Dendritic cell treated with granulocyte-macrophage colony-stimulating factor and Interleukin-4, amounts not matched to agents 40 ng/mL and 50 ng/mL, for 4 days (primary cell): ENCODE measurements around the gene TSPEAR.
"Not testable (repeated sequence)": the region's sequence is repeated elsewhere in the genome, so short reads cannot be mapped to it uniquely, and the experiment has no call there.

ENCODE experiments used
- H3K27ac Mint-ChIP-seq: one replicate; pipeline ENCODE4 v1.8.0; 2022; ENCODE audit warnings: mild to moderate bottlenecking, mixed read lengths
- H3K27me3 Mint-ChIP-seq: one replicate; pipeline ENCODE4 v1.8.0; 2022; ENCODE audit warnings: mild to moderate bottlenecking, mixed read lengths
- H3K36me3 Mint-ChIP-seq: one replicate; pipeline ENCODE4 v1.8.0; 2022; ENCODE audit warnings: low read depth, mixed read lengths
- H3K4me1 Mint-ChIP-seq: one replicate; pipeline ENCODE4 v1.8.0; 2022; ENCODE audit warnings: low read depth, mixed read lengths
- H3K4me3 Mint-ChIP-seq: one replicate; pipeline ENCODE4 v1.8.0; 2022; ENCODE audit warnings: mild to moderate bottlenecking, moderate library complexity, mixed read lengths
- H3K9me3 Mint-ChIP-seq: one replicate; pipeline ENCODE4 v1.8.0; 2022; ENCODE audit warnings: mixed read lengths
- intact Hi-C: fragments of 100-400 bp; cut with micrococcal nuclease; formaldehyde crosslinking; loops from one replicate; pipeline ENCODE4 v1.15.0; 2022

TSPEAR gene

DNA sequence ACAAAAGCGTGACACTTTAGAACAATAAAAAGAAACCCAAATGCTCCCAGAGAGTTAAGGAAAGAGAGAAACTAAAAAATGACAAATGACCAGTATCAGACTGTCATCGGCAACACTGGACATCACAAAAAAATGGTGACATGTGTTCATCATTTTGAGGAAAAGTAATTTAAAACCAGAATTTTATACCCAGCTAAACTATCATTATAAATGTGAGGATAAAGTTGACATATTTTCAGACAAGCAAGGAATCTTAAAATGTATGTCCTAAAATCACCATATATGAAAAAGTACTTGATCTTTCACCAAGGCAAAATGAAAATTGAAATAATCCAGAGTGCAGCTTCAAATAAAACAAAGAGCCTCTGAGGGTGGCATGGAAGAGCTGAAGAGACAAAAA is 66.5 kb downstream of the TSPEAR start:
- Mint-ChIP-seq H3K27ac (no peak overlapping the region), H3K4me3 (no peak overlapping the region), H3K27me3 (peaks cover 7% of the 10 kb centered on the region), H3K36me3 (no peaks in the 10 kb centered on the region), H3K4me1 (no peaks in the 10 kb centered on the region), H3K9me3 (peaks cover 44% of the 10 kb centered on the region)
- intact Hi-C loops: no loop called here

DNA sequence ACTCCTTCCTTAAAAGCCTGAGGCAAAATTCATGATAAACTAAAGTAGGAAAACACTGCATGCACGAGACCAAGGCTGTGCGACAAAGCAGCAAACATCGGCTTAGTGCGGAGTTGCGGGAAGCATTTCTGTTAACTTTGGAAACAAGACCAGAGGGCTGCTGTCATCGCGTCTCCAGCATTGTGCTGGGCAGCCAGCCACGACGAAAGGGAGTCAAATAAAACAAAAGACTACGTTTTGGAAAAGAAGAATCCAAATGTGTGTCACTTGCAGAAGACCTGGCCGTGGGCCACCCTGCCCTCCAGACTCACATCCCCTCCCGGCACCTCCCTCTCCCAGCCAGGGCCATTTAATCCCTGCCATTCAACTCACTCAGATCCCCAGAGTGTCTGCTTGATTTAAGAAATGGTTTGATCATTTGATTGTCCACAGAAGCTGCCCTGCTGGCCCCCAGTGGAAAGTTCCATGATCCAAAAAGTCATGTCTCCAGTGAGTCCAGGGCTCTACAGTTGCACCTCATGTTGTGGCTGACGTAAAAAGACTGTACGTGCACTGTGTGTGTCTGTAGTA is 67.5 kb downstream of the TSPEAR start:
- Mint-ChIP-seq H3K27ac (no peak overlapping the region), H3K9me3 (peaks cover 46% of the 10 kb centered on the region), H3K36me3 (no peaks in the 10 kb centered on the region), H3K27me3 (peaks cover 7% of the 10 kb centered on the region), H3K4me1 (no peaks in the 10 kb centered on the region), H3K4me3 (no peak overlapping the region)
- intact Hi-C loops: no loop called here

DNA sequence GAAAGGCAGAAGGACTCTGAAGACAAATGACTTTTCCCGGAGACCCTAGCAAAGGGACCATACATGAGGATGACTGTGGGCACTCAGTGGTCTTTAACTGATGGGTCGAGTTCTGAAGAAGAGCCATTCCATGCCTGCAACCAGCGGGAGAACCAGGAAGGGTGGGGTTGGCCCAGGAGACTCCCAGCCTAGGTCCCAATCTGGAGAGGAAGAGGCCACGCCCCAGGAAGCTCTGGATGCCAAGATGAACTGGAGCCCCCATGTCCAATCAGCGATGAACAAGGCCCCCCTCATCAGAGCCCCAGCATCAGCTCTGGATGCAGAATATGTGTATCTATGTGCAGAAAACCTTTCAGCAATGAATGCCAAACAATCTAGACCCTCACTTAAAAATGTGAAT is 70.6 kb downstream of the TSPEAR start:
- Mint-ChIP-seq H3K9me3 (peaks cover 46% of the 10 kb centered on the region), H3K36me3 (no peaks in the 10 kb centered on the region), H3K27ac (no peak overlapping the region), H3K27me3 (peaks cover 6% of the 10 kb centered on the region), H3K4me1 (no peaks in the 10 kb centered on the region), H3K4me3 (no peak overlapping the region)
- intact Hi-C loops: no loop called here

DNA sequence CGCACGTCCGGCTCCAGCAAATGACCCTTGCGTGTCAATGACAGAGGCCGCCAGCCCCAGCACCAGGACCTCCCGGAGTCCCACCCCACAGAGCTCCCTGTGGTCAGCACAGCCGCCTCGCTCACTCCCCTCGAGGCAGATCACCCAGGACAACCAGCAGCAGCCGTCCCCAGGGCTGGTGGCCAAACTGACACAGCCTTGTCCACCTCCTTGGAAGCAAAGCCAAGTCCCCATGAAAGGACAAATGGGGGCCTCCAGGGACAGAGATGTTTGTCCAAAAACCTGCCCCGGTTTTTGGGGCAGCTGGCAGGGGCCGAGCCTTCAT is 72.1 kb downstream of the TSPEAR start:
- Mint-ChIP-seq H3K4me1 (no peaks in the 10 kb centered on the region), H3K27ac (no peak overlapping the region), H3K9me3 (peaks cover 37% of the 10 kb centered on the region), H3K36me3 (no peaks in the 10 kb centered on the region), H3K27me3 (peaks cover 6% of the 10 kb centered on the region), H3K4me3 (no peak overlapping the region)
- intact Hi-C loops: no loop called here

DNA sequence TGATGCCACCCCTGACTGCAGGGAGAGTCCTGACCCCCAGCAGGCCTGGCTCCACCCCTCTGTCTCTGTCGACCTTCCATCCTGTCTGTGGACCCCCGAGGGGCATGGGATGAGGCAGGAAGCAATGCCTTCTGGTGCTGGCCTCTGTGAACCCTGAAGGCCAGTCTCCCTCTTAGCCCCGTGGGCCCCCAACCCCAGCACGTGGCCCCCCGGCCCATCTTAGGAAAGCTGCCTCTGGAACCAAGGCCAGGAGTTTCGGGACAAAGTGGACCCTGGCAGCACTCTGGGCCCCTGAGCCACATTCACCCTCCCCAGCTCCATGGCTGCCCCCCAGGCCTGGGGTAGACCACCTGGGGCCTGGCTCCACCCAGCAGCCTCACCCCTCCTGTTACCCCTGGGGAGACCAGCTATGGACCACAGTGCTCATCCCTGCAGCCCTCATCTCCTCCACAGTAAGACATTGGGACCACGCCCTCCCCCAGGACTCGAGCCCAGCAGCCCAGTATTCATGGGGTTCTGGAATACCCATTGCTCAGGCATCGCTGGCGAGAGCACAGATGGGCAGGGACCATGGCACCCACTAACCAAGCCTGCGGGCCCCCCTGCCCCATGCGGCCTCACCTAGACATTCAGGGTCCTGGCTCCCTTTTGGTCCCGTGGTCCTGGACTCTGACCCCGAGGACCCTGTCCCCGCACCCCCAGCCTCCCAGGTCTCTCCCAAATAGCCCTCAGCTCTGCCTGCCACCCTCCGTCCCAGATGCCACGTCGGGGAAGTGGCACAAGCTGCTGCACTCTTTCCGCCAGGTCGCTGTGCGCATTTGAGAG is 72.7 kb downstream of the TSPEAR start:
- H3K4me1 Mint-ChIP-seq, H3K27ac Mint-ChIP-seq, H3K36me3 Mint-ChIP-seq, H3K4me3 Mint-ChIP-seq, intact Hi-C loops, H3K27me3 Mint-ChIP-seq: not testable (repeated sequence)
- peaks cover 31% of the 10 kb centered on the region for H3K9me3 Mint-ChIP-seq

DNA sequence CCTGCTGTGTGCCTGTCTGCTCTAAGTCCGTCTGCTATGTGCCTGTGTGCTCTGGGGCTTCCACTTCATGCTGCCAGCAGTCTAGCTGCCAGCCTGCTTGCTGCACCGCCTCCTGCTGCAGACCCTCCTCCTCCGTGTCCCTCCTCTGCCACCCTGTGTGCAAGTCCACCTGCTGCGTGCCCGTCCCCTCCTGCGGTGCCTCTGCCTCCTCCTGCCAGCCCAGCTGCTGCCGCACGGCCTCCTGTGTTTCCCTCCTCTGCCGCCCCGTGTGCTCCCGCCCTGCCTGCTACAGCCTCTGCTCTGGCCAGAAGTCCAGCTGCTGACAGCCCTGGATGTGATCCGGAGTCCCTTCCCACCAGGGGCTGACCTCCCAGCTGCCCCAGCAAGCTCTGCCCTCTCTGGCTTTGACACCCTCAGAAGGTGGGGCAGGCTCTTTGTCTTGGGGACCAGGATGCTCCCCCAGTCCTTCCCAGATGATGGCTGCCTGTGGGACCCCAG is 73.5 kb downstream of the TSPEAR start:
- H3K4me3 Mint-ChIP-seq, H3K27ac Mint-ChIP-seq, H3K36me3 Mint-ChIP-seq, intact Hi-C loops, H3K27me3 Mint-ChIP-seq, H3K4me1 Mint-ChIP-seq: not testable (repeated sequence)
- peaks cover 30% of the 10 kb centered on the region for H3K9me3 Mint-ChIP-seq

DNA sequence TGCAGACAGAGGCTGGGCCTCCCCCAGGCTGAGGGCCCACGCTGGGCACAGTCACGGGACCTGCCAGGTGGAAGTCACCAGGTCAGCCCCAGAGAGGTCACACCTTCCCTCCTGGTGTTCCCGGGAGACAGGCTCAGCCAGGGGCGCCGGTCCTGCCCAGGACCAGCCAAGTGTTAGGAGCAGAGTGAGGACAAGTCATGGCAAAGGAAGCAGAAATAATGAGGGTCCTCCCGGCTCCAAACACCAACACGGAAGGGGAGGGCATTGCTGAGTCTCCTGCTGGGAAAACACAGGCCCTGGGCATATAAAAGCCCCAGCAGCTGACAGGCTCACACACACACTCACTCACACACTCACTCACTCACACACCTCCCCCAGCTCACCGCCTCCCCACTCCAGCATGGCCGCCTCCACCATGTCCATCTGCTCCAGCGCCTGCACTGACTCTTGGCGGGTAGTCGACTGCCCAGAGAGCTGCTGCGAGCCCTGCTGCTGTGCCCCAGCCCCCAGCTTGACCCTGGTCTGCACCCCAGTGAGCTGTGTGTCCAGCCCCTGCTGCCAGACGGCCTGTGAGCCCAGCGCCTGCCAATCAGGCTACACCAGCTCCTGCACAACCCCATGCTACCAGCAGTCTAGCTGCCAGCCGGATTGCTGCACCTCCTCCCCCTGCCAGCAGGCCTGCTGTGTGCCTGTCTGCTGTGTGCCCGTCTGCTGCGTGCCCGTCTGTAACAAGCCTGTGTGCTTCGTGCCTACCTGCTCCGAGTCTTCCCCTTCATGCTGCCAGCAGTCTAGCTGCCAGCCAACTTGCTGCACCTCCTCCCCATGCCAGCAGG is 74.1 kb downstream of the TSPEAR start, which contains the start of gene KRTAP10-10:
TSS of gene KRTAP10-10 (plus strand) at position 339 of the 833 bp plus-strand sequence. CDS start at position 401, 62 bp downstream.
- peaks cover 34% of the 10 kb centered on the region for H3K9me3 Mint-ChIP-seq
- intact Hi-C loops: no loop called here
- H3K36me3 Mint-ChIP-seq: no peaks in the 10 kb centered on the region
- no peaks in the 10 kb centered on the region for H3K4me1 Mint-ChIP-seq
- peaks cover 6% of the 10 kb centered on the region for H3K27me3 Mint-ChIP-seq
- no peak within 1 kb of the TSS for H3K27ac Mint-ChIP-seq
- no peak within 1 kb of the TSS for H3K4me3 Mint-ChIP-seq

DNA sequence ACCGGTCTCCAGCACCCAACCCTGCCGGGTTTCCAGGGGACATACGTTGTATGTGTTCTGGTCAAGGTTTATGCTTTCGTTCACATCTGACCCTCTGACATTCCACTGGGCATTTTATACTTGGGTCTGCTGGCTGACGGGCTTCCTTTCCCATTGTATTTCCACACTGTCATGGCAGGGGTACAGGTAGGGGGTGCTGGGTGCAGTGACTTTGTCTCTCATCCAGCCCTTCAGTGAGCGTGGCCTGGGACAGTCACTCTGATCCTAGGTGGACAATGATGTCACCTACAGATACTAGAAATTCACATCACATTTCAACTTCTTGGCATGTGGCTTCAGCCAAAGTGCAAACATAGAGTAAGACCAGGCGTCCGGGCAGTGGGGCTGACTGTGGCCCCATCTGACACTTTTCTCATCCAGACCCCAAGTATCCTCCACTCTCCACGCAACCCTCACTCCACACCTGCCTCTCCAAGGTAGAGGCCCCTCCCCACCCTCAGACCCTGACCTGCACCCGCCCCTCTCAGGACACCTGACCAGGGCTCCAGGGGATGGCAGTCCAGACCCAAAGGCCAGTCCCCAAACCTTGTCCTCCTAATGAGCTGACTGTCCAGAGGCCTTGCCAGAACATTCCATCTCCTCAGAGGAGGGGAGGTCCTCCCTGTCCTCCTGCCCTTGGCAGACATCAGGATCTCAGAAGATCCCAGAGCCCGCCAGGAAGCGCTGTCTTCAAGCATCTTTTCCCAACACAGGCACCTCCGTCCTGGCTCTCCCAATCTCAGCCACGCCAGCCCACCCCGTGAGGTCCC is 75.0 kb downstream of the TSPEAR start:
- intact Hi-C loops: no loop called here
- Mint-ChIP-seq H3K27ac (no peak overlapping the region), H3K27me3 (peaks cover 8% of the 10 kb centered on the region), H3K9me3 (peaks cover 39% of the 10 kb centered on the region), H3K4me3 (no peak overlapping the region), H3K4me1 (no peaks in the 10 kb centered on the region), H3K36me3 (no peaks in the 10 kb centered on the region)

DNA sequence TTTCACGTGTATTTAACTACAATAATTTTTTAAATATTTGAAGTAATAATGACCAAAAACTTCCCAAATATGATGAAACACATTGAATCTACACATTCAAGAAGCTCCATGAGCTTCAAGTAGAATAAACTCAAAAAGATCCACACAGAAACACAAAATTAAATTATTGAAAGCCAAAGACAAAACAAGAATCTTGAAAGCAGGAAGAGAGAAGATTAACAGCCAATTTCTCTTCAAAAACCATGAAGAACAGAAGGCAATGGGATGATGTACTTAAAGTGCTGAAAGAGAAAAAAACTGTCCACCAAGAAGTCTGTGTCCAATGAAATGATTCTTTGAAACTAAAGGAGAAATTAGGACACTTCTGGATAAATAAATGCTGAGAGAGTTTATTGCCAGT is 79.3 kb downstream of the TSPEAR start:
- intact Hi-C loops: no loop called here
- Mint-ChIP-seq H3K4me3 (no peak overlapping the region), H3K9me3 (peaks cover 41% of the 10 kb centered on the region), H3K4me1 (no peaks in the 10 kb centered on the region), H3K27ac (no peak overlapping the region), H3K36me3 (no peaks in the 10 kb centered on the region), H3K27me3 (peaks cover 19% of the 10 kb centered on the region)

DNA sequence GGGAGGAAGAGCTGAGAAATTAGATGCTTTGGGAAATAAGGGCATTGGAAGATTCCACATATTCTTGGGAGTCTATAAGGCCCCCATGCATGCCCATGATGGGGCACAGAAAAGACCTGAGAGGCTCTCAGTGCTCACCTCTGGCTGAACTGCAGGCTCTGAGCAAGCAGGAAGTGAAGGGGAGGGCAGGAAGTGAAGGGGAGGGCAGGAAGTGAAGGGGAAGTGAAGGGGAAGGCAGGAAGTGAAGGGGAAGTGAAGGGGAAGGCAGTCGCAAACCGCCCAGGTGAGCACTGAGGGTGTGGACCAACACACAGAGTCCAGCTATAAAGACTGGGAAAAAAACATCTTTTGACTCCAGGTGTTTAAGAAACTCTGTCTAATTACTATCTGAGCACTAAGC is 80.9 kb downstream of the TSPEAR start:
- Mint-ChIP-seq H3K9me3 (peaks cover 41% of the 10 kb centered on the region), H3K27me3 (peaks cover 18% of the 10 kb centered on the region), H3K27ac (no peak overlapping the region), H3K4me1 (no peaks in the 10 kb centered on the region), H3K4me3 (no peak overlapping the region), H3K36me3 (no peaks in the 10 kb centered on the region)
- intact Hi-C loops: no loop called here

DNA sequence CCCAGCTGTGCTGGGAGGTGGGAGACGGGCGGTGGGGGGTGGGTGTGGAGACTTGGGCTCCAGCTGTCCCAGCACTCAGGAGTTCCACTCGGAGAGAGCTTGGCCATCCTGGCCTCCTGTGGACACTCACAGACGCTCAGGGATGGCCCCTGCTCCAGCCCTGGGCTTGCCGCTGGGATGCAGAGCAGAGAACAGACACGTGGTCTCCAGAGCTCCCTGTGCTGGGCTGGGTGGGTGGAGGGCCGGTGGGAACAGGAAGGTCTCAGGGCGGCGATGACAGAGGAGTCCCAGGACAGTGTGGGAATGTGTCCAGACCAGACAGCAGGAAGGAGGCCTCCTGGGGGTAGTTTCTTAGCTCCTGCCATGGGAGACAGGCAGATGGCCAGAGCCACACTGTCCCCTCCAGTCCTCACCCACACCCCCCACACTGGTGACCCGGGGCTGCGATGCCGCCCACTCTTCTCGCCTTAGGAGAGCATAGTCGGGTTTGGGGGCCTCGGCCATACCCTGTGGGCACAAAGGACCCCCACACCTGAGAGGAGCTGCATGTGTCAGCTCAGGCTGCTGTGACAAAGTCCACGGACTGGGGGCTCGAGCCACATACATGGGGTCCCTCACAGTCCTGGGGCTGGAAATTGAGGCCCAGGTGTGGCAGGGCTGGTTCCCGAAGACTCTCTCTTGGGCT is 82.5 kb downstream of the TSPEAR start:
- Mint-ChIP-seq H3K4me1 (no peaks in the 10 kb centered on the region), H3K4me3 (no peak overlapping the region), H3K27ac (no peak overlapping the region), H3K36me3 (no peaks in the 10 kb centered on the region), H3K9me3 (peaks cover 52% of the 10 kb centered on the region), H3K27me3 (peaks cover 21% of the 10 kb centered on the region)
- intact Hi-C loops: no loop called here

DNA sequence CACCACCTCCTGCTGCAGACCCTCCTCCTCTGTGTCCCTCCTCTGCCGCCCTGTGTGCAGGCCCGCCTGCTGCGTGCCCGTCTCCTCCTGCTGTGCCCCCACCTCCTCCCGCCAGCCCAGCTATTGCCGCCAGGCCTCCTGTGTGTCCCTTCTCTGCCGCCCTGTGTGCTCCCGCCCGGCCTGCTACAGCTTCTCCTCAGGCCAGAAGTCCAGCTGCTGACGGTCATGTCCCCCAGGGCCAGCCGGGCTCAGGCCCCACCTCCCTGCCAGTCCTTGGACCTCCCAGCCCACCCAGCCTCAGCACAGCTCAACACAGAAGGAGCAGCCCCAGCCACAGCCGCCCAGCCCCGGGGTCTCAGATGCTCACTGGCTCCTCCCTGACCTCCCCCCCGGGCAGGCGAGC is 83.5 kb downstream of the TSPEAR start:
- H3K27ac Mint-ChIP-seq, H3K4me3 Mint-ChIP-seq, H3K4me1 Mint-ChIP-seq, intact Hi-C loops, H3K36me3 Mint-ChIP-seq: not testable (repeated sequence)
- Mint-ChIP-seq H3K9me3 (peaks cover 55% of the 10 kb centered on the region), H3K27me3 (peaks cover 21% of the 10 kb centered on the region)

DNA sequence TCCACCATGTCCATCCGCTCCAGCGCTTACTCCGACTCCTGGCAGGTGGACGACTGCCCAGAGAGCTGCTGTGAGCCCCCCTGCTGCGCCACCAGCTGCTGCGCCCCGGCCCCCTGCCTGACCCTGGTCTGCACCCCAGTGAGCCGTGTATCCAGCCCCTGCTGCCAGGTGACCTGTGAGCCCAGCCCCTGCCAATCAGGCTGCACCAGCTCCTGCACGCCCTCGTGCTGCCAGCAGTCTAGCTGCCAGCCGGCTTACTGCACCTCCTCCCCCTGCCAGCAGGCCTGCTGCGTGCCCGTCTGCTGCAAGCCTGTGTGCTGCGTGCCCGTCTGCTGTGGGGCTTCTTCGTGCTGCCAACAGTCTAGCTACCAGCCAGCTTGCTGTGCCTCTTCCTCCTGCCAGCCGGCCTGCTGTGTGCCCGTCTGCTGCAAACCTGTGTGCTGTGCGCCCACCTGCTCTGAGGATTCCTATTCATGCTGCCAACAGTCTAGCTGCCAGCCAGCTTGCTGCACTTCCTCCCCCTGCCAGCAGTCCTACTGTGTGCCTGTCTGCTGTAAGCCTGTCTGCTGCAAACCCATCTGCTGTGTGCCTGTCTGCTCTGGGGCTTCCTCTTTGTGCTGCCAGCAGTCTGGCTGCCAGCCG is 84.1 kb downstream of the TSPEAR start:
- intact Hi-C loops, H3K4me1 Mint-ChIP-seq, H3K4me3 Mint-ChIP-seq, H3K27ac Mint-ChIP-seq, H3K36me3 Mint-ChIP-seq: not testable (repeated sequence)
- H3K9me3 Mint-ChIP-seq: peaks cover 55% of the 10 kb centered on the region
- H3K27me3 Mint-ChIP-seq: peaks cover 21% of the 10 kb centered on the region
